ENCODE results near the gene DYSF. TPM values are rescaled to one million over a fixed set of nuclear protein-coding genes. Genes with fewer than 3 reads are reported as not detected.
"Not testable (repeated sequence)": the region's sequence is repeated elsewhere in the genome, so short reads cannot be mapped to it uniquely, and the experiment has no call there.

The DYSF gene
- total RNA-seq, 1 experiment from 2014 or later, result 0.89 TPM

GRCh38 chr2:71486881-71487640 lies 33.7 kb downstream of the DYSF start (continued):
- no peak for TF ChIP-seq CBX3 (IDR thresholded peaks at IDR 0.05; ENCODE audit: low read depth)
- no peak for TF ChIP-seq REST (IDR thresholded peaks at IDR 0.05; ENCODE audit: low read depth)
- no peak for TF ChIP-seq ATF3 (IDR thresholded peaks at IDR 0.05)
- no peak for TF ChIP-seq POLR2AphosphoS5 (IDR thresholded peaks at IDR 0.05; ENCODE audit: low read depth, low read length)

- H3K27ac ChIP-seq (ENCODE audit: low read depth, low read length); H3K9me3 ChIP-seq (ENCODE audit: control insufficient read depth in 1 of 2, insufficient read depth in 1 of 2, low read depth in 1 of 2, low read length in 2 of 2); H2AFZ ChIP-seq (ENCODE audit: low read depth, low read length, poor library complexity, severe bottlenecking); CTCF ChIA-PET; H3K36me3 ChIP-seq (ENCODE audit: control insufficient read depth in 1 of 2, insufficient read depth in 2 of 2, low read length in 2 of 2); H3K9me2 ChIP-seq (ENCODE audit: insufficient read depth); H3K9ac ChIP-seq (ENCODE audit: low read length); DNase-seq (ENCODE audit: low read depth, low spot score); H4K20me1 ChIP-seq (ENCODE audit: insufficient read depth); H3K4me3 ChIP-seq (replicated peaks in 1 of 2; ENCODE audit: low read depth in 1 of 2, low read length in 2 of 2); H3K27me3 ChIP-seq (ENCODE audit: insufficient read depth, low read length); intact Hi-C loops (cut with micrococcal nuclease); H3K4me2 ChIP-seq (ENCODE audit: low read length); ATAC-seq; BruUV-seq (replicated peaks); RAD21 ChIA-PET (ENCODE audit: low non-redundant PET in 1 of 2, low total read pairs in 2 of 2, uncharacterized antibody in 2 of 2, unreplicated experiment in 2 of 2); H3K79me2 ChIP-seq (ENCODE audit: insufficient read depth, low read length); POLR2A ChIA-PET: not testable (repeated sequence)
- H3K4me1 ChIP-seq (ENCODE audit: control insufficient read depth in 1 of 2, insufficient read depth in 2 of 2, low read length in 2 of 2), result peaks cover 21 to 28% of the 10 kb centered on the region in 2 experiments
Measured at GRCh38 chr2:71491551-71491950, 38.2 kb downstream of the DYSF start.
